ENCODE measurements around the gene TEX264.

The TEX264 gene

GRCh38 chr3:51750878-51751277, 79.8 kb downstream of the TEX264 start:
- TF ChIP-seq, protein P1, sequence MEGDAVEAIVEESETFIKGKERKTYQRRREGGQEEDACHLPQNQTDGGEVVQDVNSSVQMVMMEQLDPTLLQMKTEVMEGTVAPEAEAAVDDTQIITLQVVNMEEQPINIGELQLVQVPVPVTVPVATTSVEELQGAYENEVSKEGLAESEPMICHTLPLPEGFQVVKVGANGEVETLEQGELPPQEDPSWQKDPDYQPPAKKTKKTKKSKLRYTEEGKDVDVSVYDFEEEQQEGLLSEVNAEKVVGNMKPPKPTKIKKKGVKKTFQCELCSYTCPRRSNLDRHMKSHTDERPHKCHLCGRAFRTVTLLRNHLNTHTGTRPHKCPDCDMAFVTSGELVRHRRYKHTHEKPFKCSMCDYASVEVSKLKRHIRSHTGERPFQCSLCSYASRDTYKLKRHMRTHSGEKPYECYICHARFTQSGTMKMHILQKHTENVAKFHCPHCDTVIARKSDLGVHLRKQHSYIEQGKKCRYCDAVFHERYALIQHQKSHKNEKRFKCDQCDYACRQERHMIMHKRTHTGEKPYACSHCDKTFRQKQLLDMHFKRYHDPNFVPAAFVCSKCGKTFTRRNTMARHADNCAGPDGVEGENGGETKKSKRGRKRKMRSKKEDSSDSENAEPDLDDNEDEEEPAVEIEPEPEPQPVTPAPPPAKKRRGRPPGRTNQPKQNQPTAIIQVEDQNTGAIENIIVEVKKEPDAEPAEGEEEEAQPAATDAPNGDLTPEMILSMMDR (conservative IDR thresholded peaks at IDR 0.05; ENCODE audit: low read depth, low read length): no peak
- no peak overlapping the region for H3K4me3 ChIP-seq (ENCODE audit: low read length)
- no peak for DNase-seq (ENCODE audit: low read depth)

GRCh38 chr3:51751287-51751686, 80.2 kb downstream of the TEX264 start:
- DNase-seq (ENCODE audit: low read depth): no peak
- TF ChIP-seq, protein P1 (conservative IDR thresholded peaks at IDR 0.05; ENCODE audit: low read depth, low read length): no peak
- H3K4me3 ChIP-seq (ENCODE audit: low read length): no peak overlapping the region
